GM21786 (cell line): ENCODE measurements around the gene WAC.
A peak's percentile ranks its signal among the peaks of the same experiment; 100 is the strongest.
"Not testable (repeated sequence)": the region's sequence is repeated elsewhere in the genome, so short reads cannot be mapped to it uniquely, and the experiment has no call there.

Source experiments
- ATAC-seq: cut with Tn5 transposase; IDR thresholded peaks from one replicate; pipeline ENCODE4 v1.9.1; 2021; ENCODE audit not compliant: unreplicated experiment

The WAC gene, protein sequence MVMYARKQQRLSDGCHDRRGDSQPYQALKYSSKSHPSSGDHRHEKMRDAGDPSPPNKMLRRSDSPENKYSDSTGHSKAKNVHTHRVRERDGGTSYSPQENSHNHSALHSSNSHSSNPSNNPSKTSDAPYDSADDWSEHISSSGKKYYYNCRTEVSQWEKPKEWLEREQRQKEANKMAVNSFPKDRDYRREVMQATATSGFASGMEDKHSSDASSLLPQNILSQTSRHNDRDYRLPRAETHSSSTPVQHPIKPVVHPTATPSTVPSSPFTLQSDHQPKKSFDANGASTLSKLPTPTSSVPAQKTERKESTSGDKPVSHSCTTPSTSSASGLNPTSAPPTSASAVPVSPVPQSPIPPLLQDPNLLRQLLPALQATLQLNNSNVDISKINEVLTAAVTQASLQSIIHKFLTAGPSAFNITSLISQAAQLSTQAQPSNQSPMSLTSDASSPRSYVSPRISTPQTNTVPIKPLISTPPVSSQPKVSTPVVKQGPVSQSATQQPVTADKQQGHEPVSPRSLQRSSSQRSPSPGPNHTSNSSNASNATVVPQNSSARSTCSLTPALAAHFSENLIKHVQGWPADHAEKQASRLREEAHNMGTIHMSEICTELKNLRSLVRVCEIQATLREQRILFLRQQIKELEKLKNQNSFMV

DNA sequence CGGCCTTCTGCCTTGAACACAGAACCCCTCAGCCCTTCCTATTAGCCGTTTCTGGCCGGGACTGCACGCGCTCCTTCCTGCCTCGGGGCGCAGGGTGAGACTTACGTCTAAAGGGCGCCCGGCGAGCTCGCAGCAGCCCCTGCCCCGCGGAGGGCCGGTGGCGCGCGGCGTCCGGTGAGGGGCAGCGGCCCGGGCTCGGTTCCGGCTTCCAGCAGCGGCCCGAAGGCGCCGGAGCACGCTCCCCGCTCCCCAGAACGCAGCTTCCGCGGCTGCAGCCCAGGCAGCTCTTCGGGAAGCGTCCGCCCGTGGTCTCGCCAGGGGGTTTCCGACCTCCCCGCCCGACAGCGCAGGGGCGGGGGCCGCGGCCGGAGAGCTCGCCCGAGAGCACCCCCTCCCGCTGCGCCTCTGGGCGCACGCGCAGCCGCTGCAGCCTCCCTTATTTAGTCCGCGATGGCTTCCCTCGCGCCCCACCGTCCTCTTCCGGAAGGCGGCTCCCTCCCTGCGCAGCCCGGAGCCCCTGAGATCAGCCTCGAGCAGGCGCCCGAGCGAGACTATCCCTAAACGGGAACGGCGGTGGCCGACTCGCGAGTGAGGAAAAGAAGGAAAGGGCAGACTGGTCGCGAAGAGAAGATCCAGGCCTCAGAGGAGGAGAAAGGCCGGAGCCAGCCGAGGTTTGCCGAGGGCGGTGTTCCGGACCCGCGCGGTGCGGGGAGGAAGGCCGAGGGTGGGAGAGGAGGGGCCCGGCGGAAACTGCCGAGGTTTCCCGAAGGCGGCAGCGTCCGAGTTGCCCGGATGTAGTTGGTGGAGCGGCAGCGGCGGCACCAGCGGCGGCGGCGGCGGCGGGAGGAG lies at the start of gene WAC:
Gene WAC (plus strand): TSS at position 782 of the 849 bp plus-strand sequence. CDS start 462 bp downstream, outside the sequence.
- ATAC-seq = peak; percentile 81

DNA sequence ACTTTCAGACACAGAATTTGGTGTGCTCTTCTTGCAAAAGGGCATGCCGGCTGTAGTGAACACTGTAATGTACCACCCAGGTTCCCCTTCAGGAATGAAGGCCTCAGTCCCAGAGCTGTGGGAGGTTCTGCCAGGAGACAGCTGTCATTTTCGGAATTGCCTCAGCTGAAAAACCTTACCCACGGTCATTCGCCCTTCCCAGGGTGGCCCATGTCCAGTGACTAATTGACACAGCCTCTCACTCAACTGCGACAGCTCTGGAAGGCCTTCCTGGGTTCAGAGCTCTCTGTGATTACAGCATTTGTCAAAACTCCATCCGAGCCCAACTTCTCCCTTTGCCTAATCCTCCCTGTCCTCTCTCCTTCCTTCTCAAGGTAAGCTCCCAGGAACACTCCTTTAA lies 43.7 kb upstream of the WAC start:
- no peak for ATAC-seq

DNA sequence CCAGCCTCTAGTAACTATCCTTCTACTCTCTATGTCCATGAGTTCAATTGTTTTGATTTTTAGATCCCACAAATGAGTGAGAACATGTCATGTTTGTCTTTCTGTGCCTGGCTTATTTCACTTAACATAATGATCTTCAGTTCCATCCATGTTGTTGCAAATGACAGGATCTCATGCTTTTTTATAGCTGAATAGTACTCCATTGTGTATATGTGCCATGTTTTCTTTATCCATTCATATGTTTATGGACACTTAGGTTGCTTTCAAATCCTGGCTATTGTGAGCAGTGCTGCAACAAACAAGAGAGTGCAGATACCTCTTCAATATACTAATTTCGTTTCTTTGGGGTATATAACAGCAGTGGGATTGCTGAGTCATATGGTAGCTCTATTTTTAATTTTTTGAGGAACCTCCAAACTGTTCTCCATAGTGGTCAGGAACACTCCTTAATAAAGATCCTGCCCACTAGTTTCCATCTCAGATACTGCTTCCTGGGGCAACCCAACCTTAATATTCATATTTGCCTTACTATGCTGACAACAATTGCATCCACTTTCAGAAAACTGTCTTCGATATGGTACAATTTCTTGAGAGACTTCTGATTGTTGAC lies 42.6 kb upstream of the WAC start:
- ATAC-seq = not testable (repeated sequence)

DNA sequence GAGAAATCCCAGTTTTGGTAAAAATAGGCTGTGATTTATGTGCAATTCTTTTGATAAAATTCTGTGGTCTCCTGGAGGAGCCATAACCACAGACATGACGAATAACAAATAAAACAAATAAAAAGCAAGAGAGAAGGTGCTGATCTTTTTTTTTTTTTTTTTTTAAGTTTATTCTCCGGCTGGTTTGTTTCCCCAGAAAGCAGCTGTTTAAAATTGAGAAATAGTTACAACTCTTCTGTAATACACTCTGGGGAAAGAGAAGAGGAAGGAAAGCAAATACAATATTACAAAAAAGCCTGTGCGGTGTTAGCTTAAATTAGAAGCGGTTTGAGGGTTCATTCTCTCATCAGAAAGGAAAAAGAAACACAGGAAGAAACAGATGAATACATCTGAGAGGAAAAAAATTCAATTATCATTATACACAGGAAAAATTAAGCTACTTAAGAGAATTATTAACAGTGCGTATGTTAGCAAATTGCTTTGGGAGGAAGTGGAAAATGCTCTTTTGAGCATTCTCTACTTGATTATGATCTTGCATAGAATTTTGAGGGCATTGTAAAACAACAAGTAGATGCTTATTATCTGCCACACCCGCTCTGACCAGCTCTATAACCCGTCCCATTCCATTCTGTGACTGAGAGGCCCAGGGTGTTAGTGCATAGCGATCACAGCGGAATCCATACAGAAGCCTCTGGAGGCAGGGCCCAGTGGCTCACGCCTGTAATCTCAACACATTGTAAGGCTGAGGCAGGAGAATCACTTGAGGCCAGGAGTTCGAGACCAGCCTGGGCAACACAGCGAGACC lies 40.6 kb upstream of the WAC start:
- no peak for ATAC-seq

DNA sequence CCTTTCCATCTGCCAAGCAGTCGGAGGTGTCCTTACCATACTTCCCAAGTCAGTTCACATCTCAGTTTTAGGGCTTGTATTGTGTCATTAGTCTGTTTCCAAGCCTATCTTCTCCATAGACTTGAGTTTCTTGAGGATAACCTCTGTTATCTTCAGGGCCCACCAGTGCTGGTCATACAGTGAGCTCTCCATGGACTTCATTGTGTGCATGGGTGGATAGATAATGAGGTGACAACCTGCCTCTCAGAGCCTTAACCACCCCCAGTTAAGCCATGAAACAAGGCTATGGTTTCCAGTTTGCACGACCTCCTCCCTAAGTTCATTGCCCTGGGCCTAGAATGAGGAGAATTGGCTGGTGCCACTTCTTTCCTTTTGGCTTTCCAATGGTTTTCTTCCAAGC lies 38.5 kb upstream of the WAC start:
- no peak for ATAC-seq

DNA sequence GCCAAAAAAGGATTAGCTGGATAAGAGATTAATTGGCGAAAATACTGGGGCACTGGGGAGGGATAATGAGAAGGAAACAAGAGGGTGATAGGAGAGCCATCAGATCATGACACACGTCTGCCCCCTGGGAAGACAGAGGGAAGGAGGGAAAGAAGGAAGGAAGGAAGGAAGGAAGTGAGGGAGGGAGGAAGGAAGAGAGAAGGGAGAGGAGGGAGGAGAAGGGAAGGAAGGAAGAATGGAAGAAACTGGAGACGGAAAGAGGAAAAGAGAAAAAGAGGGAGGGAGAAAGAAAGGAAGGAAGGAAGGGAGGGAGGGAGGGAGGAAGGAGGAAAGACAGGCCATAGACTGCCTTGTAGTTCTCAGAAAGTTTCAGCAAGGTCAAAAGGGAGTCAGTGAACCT lies 37.8 kb upstream of the WAC start:
- no peak for ATAC-seq

DNA sequence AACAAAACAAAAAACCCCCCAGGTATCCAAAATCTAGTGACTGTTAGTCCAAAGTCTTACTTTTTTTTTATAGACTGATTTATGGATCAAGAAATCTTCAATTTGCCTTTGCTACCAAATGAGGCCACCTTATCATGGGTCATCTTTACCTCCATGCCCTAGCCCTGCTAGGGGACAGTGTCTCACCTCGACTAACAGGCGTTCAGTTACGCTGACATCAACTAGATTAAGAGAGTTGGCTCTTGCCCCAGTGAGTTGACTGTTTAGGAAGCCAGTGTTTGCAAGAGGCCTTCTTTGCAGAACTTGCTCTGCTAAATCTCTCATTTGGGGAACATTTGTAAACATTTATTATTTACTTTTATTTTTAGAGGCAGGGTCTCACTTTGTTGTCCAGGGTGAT lies 36.9 kb upstream of the WAC start:
- ATAC-seq = no peak

DNA sequence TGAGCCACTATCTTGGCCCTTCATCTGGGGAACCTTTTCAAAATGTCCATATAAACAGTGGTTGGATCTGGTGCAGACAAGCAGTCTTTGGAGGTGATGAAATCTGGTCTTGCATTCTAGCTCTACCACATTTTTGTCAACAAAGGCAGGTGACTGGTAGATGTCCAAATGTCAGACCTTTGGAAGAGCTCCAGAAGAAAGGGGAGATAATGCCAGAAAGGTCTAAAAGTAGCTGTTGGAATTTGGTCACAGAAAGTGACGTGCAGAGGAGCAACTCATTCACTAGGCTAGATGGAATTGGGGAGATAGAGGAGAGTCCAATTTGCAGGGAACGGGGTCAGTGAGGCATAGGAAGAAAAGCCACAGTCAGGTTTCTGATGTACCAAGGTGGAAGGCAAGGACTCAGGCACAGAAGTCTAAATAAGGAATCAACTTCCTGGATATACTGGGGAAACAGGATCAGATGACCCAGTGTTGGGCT lies 36.4 kb upstream of the WAC start:
- no peak for ATAC-seq

DNA sequence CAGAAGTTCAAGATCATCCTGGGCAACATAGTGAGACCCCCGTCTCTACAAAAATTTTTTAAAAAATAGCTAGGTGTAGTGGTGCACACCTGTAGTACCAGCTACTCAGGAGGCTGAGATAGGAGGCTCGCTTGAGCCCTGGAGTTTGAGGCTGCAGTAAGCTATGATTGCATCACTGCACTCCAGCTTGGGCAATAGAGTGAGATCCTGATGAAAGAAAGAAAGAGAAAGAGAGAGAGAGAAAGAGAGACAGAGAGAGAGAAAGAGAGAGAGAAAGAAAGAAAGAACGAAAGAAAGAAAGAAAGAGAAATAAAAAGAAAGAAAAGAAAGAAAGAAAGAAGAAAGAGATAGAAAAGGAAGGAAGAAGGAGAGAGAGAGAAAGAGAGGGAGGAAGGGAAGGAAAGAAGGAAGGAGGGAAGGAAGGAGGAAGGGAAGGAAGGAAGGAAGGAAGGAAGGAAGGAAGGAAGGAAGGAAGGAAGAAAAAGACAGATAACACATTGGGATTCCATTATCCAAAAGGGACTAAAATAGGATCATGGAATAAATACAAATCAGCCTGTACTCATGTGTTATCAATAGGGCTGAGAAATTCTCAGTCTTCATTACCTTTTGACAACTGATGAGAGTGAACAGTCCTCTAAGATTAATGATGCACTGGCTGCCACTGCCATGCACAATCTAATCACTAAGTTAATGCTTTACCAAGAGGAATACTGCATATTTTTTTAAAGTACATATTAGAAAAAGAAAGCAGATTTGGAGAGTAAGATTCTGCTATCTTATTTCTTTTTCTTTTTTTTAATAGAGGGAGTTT lies 35.4 kb upstream of the WAC start:
- ATAC-seq = no peak

DNA sequence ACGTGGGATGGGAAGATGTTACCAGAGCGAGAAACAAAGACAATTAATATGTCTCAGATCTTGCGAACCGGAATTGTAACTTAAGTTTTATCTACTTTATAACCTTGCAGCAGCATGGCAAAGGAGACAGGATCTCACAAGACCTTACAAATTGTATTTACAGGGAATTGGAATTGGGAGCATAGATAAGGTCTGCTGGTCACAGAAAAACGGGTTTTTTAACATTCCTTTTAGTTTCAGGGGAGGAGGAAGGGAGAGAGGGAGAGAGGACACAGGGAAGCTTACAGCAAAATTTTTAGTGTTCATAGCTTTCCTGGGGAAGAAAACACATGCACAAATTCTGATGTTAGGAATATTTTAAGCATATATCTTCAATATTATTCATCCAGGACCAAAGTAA lies 32.7 kb upstream of the WAC start:
- ATAC-seq = not testable (repeated sequence)

DNA sequence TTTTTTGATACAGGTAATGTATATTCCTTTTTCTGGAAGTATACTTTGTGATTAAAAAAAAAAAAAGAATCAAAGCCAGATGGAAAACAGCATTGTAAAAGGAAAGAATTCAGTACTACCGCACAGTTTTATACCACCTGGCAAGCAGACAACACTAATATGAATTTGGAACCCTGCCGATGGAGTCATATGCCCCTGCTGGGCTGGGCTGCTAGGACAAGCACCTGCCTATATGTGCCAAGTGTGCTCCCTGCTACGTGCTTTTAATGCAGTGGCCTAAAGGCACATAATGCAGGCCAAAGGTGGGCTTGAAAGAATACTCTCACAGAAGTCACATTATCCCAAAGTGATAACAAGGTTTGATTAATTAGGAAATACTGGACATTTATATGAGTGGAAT lies 29.8 kb upstream of the WAC start:
- no peak for ATAC-seq

DNA sequence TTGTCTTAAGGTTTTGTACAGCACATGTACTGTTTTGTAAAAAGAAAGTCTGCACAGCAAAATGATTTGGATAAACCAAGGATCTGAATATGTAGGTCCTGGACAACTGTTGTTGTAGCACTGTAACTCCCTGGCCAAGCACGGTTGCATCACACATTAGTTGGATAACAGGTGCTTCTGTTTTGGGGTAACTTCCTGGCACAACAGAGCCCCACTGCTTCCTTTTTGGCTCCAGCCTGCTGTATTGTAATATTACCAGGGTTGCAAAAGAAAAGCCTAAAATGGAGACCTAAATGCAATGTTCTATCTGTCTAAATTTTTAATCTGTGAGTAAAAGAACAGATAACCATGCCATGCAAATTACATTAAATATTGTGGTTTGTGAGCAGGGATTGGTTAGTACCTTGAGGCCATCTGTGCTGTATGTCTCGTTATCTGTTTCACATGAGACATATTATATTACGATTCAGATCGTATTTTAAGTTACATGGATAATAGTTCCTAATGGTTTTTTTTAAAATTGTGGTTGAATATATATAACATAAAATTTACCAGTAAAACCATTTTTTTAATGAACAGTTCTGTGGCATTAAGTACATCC lies 27.5 kb upstream of the WAC start:
- ATAC-seq = no peak

DNA sequence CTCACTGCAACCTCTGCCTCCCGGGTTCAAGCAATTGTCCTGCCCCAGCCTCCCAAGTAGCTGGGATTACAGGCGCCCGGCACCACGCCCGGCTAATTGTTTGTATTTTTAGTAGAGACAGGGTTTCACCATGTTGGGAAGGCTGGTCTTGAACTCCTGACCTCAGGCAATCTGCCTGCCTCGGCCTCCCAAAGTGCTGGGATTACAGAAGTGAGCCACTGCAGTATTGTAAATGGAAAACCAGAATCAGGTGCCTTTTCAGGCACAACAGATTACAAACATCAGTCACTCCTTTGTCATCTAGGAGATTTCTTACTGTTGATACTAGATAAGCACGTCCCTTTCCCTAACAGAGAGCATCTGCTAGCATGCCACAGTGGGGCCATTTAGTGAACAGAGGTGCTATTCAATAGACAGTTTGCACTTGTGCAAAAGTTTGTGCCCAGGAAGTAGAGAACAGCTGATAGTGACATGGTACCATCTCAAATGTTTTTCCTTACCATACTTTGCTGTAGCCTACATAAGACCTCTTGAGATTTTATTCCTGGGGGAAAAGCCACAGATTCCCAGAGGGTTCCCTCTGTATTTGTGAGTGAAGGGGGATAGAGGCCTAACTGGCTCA lies 24.5 kb upstream of the WAC start:
- no peak for ATAC-seq

DNA sequence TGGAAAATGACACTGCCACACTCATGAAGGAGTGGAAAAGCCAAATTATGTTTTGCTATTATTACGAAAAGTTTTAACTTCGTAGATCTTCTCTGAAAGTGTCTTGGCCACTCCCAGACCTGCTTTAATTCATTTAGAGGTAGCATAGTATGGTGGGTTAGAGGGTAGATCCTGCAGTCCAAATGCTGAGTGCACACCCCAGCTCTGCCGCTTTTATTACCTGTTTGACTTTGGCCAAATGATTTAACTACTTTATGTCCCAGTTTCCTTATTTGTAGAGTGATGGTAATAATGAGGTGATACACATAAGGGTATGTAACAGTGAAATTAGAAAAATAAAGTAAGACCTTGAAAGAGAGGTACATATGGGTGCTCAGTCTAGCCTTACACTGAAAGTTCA lies 23.6 kb upstream of the WAC start:
- no peak for ATAC-seq

DNA sequence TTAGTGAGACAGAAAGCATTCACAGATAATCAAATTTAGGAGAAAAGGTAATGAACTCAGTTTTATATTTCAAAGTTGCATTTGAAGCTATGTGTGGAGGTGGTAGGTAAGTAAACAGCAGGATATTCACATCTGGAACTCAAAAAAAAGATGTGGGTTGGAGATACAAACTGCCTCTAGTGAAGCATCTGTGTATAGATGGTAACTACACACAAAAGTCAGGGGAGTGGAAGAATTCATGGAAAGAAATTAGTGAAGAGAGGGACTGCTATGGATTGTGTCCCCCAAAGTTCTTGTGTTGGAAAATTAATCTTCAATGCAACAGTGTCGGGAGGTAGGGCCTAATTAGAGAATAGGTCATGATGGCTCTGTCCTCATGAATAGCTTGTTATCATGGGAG lies 18.3 kb upstream of the WAC start:
- no peak for ATAC-seq

DNA sequence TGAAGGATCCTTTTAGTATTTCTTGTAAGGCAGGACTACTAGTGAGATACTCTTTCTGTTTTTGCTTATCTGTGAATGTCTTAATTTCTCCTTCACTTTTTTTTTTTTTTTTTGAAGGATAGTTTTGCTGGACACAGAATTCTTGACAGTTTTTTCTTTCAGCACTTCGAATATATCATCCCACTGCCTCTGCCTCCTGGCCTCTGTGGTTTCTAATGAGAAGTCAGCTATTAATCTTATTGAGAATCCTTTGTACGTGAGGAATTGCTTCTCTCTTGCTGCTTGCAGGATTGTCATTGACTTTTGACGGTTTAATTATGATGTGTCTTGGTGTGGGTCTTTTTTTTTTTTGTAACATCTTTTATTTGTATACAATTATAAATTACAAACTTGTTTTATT lies 12.6 kb upstream of the WAC start:
- no peak for ATAC-seq

DNA sequence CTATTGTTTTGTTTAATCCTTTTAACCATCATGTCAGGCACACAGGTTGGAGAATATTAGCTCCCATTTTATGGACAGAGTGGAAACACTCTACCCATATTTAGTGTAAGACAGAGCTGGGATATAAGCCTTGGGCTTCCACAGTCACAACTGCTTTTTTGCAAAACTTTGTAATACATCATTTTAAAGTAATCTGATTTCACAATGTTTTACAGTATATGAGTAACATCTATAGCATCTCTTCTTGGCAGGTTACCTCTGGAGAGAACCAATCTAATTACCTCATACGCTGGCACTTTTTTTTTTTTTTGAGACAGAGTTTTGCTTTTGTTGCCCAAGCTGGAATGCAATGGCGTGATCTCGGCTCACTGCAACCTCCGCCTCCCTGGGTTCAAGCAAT lies 12.1 kb upstream of the WAC start:
- not testable (repeated sequence) for ATAC-seq

DNA sequence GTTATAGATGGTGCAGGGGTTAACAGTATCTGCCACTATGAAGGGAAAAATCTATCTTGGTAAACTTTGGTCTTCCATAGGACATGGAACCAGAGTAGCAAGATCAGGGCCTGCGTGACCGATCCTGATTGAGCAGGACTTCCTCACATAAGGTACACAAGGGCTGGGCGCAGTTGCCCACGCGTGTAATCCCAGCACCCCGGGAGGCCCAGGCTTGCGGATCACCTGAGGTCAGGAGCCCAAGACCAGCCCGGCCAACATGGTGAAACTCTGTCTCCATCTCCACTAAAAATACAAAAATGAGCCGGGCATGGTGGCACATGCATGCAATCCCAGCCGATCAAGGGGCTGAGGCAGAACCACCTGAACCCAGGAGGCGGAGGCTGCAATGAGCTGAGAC lies 11.0 kb upstream of the WAC start:
- ATAC-seq = not testable (repeated sequence)
